ENCODE measurements around the gene TSPOAP1.
A peak's percentile ranks its signal among the peaks of the same experiment; 100 is the strongest.

TSPOAP1 gene

DNA sequence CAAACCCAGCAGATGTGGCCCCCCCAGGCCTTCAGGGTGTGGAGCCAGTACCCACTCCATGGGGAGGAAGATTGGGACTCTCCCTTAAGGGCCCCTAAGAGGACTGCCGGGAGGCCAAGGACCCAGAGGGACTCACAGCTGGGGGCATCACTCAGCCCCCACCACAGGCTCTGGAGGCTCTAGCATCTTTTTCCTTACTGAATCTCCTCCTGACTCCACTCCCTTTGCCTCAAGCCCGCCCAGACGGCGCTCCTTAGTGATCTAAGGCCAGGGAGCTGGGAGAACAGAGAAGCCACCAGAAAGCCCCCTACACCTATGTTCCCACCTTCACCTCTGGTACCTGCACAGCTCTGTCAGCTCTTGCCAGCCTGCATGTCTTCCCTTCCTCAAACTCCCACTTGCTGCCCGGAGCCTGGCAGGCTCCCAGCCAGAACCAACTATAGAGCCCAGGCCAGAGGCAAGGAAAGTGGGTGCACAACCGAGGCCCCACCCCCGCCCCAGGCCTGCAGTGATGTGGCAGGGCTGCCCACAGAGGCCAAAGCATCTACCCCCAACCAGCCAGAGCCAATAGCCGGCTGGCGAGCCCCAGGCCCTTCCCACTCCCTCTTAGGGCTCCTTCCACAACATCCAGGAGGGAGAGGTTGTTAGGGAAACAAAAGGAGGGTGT lies 25.5 kb downstream of the TSPOAP1 start:
- DNase-seq = no peak

DNA sequence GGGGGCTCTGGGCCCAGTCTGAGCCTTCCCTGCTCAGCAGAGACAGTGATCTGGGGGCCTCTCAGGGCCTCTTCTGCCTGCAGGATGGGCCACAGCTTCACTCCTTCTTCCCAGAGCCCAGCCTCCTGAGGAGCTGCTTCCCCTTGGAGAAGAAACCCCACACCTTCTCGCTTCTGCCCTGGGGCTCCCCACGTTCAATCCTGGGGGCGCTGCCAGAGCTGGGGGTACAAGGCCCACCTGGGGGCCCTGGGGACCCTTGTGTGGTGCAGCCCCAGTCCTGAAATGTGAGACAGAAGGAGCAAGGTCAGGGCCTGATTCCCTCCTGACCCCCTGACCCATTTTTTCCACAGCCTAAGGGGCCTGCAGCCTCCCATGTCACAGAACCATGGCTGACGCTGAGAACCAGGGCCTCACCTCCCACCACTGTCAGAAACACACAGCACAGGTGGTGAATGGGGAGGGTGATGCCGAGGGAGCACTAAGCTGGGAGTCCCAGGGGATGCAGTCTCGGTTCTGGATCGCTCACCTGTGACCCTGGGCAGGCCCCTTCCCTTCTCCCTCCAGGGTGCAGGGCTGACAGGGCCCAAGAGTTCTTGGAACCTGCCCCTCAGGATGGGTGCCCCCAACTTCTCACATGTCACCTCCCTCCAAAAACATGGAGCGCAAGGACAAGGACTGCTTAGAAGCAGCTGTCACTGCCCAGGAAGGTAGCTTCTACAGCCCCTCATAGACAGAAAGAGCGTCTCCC lies 26.2 kb downstream of the TSPOAP1 start:
- DNase-seq = no peak

DNA sequence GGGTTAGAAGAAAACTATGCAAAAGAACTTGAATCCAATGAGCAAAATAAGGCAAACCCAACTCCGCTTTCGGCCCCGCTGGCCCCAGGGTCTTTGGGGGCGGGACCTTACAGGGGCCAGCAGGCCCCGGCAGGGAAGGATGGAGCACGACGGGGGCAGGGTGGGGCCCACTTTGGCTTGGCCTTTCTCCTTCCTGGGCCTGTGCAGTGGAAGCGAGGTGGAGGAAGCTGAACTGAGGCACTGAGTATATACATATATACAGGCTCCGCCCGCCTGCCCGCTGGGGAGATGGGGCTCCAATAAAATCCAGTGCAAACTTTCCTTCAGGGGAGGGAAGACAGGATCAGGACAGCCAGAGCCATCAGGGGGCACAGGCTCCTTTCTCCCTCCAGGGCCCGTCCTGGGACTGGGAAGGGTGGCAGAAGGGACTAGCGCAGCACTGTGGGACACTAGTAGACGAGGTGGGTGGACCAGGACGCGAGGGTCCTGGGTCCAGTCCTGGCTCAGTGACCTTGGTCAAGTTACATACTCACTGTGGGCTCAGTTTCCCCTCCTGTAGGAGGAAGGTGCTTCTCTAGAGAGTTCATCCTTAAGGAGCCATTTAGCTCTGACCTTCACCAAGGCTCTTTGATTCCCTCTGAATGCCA lies 27.0 kb downstream of the TSPOAP1 start:
- DNase-seq = no peak

DNA sequence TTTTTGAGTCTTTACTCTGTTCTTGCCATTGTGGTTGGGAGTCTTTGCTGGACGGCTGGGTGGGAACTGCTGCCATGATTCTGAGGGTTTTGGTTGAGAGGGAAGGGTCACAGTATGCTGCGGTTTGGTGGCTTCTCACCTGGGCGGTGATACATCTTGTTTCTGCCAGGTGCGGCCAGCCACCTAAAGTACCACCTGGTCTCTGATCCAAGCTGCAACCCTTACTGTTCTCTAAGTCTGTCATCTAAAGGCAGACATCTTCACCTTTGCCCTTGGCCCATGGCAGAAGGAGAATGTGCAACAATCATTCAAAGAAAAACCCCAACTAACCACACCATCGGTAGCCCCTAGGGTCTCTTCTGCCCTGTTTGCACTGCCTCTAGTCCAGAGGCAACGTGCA lies 28.3 kb downstream of the TSPOAP1 start:
- no peak for DNase-seq

DNA sequence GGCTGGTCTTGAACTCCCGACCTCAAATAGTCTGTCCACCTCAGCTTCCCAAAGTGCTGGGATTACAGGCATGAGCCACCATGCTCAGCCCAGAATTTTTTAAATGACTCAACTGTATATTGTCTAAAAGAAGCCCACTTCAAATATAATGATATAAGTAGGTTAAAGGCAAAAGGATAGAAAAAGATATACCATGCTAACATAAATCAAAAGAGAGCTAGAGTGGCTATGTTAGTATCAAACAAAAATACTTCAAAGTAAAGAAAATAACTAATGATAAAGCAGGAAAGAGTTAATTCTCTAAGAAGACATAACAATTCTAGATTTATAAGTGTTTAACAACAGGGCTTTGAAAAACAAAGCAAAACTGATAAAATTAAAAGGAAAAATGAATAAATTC lies 34.6 kb downstream of the TSPOAP1 start:
- DNase-seq = no peak

DNA sequence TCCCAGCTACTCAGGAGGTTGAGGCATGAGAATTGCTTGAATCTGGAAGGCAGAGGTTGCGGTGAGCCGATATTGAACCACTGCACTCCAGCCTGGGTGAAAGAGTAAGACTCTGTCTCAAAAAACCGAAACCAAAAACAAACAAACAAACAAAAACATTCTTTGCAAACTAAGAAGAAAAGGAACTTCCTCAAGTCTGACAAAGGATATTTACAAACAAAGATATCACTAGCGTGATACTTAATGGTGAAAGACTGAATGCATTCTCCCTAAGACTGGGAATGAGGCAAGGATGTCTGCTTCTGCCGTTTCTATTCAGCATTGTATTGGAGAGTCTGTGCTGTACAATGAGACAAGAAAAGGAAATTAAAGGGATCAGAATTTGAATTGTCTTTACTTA lies 37.3 kb downstream of the TSPOAP1 start:
- DNase-seq = no peak

DNA sequence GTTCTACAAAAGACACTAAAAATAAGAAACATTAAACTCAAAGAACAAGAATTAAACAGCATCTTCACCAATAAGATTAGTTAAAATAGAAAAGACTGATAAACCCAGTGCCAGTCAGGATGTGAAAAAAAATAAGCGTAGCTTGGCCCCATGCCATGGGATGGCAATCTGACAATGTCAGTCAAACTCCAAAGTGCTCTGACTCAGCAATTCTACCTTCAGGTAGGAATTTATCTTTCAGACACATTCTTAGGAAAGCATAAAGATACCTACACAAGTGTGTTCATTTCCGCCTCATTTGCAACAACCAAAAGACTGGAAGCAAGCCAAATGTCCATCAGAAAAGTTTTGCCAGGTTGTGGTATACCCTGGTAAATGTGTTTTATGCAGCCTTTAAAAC lies 38.7 kb downstream of the TSPOAP1 start:
- DNase-seq = peak; percentile 66

DNA sequence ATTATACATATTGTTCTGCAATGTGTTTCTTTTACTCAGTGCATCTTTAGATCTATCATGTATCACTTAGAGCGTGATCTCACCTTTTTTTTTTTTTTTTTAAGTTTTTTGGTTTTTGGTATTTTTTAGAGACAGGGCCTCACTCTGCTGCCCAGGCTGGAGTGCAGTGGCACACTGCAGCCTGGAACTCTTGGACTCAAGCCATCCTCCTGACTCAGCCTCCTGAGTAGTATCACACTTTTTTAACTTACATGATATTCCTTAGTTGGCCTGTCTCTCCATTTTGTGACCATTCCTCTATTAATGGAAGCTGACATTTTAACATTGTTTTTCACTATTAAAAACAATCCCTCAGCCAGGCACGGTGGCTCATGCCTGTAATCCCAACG lies 43.2 kb downstream of the TSPOAP1 start:
- DNase-seq = no peak

DNA sequence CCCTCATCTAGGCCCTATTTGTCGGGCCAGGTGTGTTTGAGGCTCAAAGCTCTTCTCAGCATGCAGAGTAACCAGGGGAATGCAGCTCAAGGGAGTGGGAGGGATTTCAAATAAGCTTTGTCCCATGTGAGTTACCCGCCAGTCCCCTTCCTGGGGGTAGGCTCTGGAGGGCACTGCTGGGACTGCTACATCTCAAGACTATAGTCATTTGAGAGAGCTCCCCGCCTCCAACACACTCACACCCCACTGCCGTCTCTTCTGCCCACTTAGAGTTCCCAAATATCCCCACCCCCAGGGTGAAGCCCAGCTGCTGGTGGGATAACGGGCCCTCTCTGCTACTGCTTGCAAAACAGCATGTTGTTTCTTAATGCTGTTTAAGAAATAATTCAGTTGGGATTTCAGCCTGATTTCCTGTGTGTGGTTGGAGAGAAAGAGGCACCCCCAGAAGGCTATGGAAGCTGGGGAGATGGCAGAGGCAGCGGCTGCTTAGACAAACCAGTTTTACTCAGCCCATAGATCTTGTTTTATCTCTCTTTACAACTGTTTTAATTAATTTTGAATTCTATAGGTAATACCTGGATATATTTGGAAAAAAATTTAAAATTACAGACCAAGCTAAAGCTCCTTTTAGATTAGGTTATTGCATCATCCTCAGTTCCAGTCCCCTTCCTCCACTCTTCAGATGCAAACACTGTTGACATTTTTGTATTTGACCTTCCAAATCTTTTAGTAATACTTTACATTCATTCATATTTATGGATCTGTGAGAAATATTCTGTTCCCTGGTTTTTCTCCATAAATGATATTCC lies 43.8 kb downstream of the TSPOAP1 start:
- DNase-seq = peak; percentile 9

DNA sequence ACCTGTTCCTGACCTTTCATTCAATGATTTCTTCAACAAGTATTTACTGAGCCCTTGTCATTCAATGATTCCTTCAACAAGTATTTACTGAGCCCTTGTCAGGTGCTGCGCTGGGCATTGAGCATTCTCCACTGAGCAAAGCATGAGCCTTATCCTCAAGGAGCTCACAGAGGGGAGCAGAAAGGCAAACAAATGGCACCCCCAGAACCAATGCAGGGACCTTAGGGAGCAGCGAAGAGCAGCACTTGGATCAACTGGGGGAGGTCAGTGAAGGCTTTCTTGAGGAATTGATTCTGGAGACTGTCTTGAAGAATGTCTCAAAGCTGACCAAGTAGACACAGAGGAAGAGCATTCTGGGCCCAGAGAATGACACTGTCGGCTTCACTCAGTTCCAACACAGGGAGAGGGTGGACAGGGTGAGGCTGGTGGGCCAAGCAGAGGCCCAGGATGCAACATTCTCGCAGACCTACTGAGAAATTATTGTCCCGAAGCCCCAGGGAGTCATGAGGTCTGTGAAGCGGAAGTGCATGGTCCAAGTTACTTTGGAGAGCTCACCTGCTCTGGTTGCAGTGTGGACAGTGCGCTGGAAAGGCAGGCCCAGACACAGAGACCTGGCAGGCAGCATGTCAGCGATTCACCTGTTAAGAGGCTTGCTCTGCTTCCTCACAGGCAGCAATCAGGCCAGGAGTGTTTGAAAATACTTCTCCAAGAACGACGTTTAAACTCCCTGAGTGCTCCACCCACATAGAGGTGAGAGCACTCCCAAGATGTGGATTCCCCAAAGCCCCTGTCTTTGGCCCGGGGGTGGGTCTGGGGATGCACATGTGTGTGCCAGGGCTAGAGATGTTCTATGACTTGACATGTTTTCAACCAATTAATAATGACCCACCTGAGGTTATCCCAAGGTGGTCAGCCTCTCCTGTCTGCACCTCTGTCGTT lies 44.7 kb downstream of the TSPOAP1 start:
- no peak for DNase-seq

DNA sequence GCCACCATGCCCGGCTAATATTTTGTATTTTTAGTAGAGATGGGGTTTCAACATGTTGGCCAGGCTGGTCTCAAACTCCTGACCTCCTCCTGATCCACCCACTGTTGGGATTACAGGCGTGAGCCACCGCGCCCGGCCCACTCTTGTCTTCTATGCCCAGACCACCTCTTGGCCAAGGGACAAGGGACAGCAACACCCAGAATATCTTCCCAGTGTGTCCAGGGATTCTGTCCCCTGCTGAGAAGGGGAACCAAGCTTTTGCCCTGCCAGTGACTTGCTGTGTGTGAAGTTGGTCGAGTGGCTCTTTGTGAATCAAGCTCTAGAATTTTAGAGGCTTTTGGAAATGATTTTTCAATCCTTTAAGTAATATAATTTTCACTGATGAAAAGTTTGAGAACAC lies 46.2 kb downstream of the TSPOAP1 start:
- DNase-seq = no peak

DNA sequence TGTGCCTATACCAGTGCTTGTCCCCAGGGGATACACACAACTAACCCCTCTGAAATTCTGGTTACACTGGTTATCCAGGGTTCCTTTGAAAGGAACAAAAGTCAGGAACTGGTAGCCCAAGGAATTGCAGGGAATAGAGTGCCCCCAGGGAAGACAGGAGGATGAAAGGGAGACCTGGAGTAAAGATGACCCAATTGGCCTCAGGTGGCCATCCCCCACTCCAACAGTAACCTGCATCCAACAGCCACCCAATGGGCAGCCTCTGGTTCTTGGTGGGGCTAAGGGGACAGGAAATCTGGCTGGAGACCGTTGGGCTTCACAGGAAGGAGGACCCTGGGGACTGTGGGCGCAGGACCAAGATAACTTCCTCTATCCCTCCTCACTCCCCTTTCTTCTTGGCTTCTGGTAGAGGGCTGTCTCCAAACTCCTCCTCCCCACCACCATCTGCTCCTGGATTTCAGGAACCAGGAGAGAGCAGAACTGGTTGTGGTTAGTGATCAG lies 47.0 kb downstream of the TSPOAP1 start:
- DNase-seq = peak; percentile 26

DNA sequence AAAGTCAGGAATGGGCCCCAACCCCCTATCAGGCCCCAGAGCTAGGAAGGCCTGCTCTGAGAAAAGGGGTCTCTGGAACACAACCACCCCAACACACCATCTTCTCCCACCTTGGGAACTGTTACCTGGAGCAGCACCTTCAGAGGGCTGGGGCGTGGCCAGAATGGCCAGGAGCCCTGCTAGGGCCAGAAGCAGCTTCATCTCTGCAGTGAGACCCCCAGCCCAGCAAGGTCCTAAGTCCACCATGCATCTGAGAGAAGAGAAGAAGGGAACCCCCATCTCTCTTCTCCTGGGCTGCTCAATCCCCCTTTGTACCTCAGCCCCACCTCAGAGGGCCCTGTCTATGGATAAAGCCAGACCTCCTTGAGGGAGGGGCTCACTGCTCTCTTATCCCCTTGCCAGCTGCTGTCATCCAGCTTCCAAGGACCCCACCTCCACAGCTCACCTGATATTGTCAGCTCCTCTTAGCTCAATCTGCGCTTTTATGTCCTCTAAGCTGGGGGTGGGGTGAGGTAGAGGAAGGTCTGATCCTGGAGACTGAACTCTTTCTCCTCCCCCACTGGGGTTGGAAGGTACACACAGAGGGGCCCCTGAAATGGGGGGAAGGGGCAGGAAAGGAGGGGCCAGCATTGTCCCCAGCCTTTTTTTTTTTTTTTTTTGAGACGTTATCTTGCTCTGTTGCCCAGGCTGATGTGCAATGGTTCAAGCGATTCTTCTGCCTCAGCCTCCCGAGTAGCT lies 47.9 kb downstream of the TSPOAP1 start, which contains the start of gene MPO:
Gene MPO (minus strand): TSS at position 456 of the 738 bp plus-strand sequence. CDS start 177 bp downstream, at position 279.
- DNase-seq = no peak

DNA sequence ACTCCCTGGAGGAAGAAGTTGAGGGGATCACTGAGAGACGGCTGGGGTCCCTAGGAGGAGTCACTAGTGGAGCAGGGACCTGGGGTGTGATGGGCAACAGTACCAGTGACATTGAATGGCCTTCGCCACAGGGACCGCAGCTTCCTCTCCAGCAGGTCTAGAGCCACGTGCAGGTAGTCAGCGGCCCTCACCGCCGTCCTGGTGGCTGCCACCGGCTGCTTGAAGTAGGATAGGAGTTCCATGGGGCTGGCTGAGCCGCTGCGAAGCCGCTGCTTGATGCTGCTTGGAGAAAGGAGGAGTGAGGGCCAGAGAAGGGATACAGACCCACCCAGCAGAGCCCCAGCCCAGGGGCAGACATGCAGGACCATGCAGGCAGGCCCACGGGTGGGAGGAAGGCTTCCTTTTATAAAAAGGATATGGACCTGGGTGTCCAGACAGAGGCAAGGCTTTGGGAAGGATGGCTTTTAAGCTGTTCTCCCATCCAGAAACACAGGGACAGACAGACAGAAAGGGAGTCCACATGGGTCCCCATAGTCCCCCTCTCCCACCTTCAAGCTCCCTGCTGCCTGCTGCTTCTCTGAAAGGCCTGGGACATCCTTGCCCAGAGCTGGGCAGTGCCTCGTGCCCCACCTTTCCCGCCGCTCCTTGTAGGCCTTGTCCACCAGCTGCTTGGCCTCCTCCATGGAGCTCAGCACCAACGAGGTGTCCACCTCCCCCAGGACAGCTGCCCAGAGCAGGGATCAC lies 48.7 kb downstream of the TSPOAP1 start:
- DNase-seq = no peak

DNA sequence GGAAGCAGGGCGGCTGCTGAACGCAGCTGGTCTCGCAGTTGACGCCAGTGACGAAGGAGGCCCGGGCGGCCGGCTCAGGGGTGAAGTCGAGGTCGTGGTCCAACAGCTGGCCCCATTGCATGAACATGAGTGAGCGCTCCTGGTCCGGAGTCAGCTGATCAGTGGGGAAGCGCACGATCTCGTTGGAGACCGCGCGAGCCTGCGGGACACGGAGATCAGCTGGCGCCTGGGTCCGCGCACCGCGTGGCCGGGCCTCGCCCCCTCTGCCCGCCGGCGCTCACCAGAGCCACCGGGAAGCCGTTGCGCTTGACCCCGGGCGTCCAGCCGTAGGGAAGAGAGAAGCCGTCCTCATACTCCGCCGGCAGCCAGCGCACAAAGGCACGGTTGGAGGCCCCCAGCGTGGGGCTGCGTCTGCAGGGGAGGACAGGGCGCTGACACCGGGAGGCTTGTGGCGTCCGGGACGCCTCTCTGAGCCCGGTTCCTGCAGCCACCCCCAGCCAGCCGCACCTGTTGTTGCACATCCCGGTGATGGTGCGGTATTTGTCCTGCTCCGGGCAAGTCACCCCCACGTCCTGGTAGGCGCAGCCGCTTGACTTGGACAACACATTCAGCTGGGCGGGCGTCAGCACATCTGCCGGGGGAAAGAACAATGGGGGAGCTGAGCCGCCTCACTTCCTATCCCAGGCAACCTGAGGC lies 49.4 kb downstream of the TSPOAP1 start:
- DNase-seq = no peak

DNA sequence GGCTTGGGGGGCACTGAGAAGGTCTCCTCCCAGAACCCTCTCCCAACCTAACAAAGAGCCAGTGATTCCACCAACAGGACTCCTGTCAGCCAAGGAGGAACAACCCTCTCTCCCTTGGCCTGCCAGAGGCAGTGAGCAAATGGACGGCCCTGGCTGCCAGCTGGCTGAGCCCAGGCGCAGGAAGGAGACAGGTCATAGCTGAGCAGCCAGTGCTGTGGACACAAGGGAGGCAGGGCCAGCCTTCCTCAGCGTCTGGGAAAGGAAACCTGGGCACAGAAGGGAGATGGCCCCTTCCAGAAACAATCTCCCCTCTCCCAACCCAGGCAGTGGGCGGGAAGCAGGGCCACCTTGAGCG lies 50.0 kb downstream of the TSPOAP1 start:
- DNase-seq = no peak

DNA sequence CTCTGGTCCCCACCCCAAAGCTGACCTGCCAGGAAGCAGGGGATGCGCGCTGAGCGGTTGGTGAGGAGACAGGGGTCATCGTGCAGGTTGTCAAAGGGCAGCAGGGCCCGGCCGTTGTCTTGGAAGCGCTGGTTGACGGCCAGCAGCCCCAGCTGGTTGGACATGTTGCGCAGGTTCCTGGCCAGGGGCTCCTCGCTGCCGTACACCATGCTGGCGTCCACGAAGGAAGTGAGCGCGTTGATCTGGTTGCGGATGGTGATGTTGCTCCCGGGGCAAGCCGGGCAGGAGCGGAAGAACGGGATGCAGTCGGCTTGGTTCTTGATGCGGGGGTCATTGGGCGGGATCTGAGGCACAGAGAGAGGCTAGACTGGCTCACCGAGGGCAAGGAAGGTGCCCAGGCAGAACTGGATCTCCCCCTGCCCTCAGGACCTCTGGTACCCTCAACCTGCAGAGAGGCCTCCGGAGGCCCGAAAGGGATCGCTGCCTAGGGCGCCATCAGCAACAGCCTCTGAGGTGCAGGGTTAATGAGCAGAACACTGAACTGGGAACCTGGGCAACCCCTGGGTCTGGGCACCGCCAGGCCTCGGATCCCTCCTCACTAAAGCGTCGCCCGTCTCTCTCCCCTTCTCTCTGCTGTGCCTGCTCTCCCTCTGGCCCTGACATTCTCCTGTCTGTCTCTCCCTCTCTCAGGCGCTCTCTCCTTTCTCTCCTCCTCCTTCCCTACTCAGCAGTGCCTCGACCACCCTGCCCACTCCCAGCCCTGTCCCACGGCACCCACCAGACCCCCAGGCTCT lies 50.6 kb downstream of the TSPOAP1 start:
- DNase-seq = no peak

DNA sequence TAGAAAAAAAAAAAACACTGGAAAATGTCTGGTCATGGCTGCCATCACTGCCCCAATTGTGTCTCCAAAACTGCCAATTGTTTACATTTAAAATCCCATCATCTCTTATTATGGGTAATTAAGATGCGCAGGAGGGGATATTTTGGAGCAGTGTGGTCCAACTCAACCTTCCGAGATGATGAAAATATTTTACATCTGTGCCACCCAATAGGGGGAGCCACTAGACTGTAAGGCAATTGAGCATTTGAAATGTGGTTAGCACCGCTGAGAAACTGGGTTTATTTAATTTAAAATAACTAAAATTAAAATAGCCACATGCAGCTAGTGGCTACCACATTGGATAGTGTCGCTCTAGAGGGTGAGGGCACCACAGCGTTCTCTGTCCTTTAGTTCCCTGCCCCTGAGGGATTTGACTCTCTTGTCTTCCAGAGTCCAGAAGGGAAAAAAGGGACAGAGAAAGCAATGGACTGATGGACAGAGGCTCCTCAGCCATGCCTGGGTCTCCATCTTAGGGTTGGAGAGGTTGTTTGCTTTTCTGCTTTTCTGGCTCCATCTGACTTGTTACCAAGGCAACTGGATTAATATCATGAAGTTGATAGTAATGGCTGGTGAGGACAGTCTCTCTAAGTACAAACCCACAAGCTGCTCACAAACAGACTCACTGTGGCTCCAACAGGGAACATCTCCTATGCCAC lies 51.3 kb downstream of the TSPOAP1 start:
- DNase-seq = peak; percentile 46
